Endothelial cell of umbilical vein (primary cell): ENCODE results near the gene GUCY1B1. TPM values are rescaled to one million over a fixed set of nuclear protein-coding genes. Genes with fewer than 3 reads are reported as not detected.

Experiments
- BruUV-seq: library from RNA; stranded (reverse); fragments of 400-500 nt; replicated peaks from 2 replicates; lab custom pipeline; 2021; lab: Mats Ljungman, UMichigan
- CTCF ChIA-PET: fragments of 300-600, 350-600 bp; sonication (Branson Sonifier 250); formaldehyde crosslinking; loops from one replicate; lab custom pipeline; 2021; ENCODE audit warnings: antibody characterized with exemption, inconsistent platforms; lab: Charles Lee
- POLR2A ChIA-PET: fragments of 300-600, 350-600 bp; sonication (Branson Sonifier 250); formaldehyde crosslinking; loops from one replicate; lab custom pipeline; 2021; ENCODE audit warnings: antibody characterized with exemption, inconsistent platforms; lab: Charles Lee
- DNase-seq: peaks from one replicate; pipeline ENCODE4 v3.0.0-alpha.2; 2011; ENCODE audit warnings: low read depth, low spot score
- FAIRE-seq: peaks from 2 replicates; lab custom pipeline; 2011; peaks lifted over from hg19 to GRCh38; lab: Jason Lieb, UNC
- H2AFZ ChIP-seq: 2 replicates; pipeline ENCODE4 v1.6.0; 2012; ENCODE audit warnings: low read depth, low read length, control low read depth, inconsistent platforms
- H3K27ac ChIP-seq: 2 replicates; pipeline ENCODE4 v1.5.1; 2011; ENCODE audit warnings: low read depth, mild to moderate bottlenecking, control low read depth, low read length, moderate library complexity; ENCODE audit not compliant: insufficient read depth
- H3K27me3 ChIP-seq, 2 experiments: 2 replicates each; pipeline versions ENCODE4 v1.6.0 to v1.6.1; 2011; ENCODE audit warnings: low read length in 2 of 2, mixed read lengths in 1 of 2; ENCODE audit not compliant: control insufficient read depth in 2 of 2, insufficient read depth in 2 of 2
- H3K36me3 ChIP-seq, 2 experiments: 2 replicates in 1 of 2; 3 replicates in 1 of 2; pipeline ENCODE4 v1.5.1; 2011; ENCODE audit warnings: low read length in 2 of 2, mild to moderate bottlenecking in 1 of 2, moderate library complexity in 1 of 2; ENCODE audit not compliant: control insufficient read depth in 2 of 2, insufficient read depth in 2 of 2; ENCODE audit errors: extremely low read depth in 1 of 2
- H3K4me1 ChIP-seq: 3 replicates; pipeline ENCODE4 v1.5.1; 2011; ENCODE audit warnings: mild to moderate bottlenecking, low read length; ENCODE audit not compliant: control insufficient read depth, insufficient read depth; ENCODE audit errors: extremely low read depth
- H3K4me2 ChIP-seq: 2 replicates; pipeline ENCODE4 v1.6.1; 2011; ENCODE audit warnings: low read length, control low read depth, mixed read lengths; ENCODE audit not compliant: insufficient read depth
- H3K4me3 ChIP-seq, 3 experiments: fragments of 200-600 bp in 1 of 3; sonication (generic), shearing (Covaris generic) in 1 of 3; replicated peaks in 1 of 3; 2 replicates each; pipeline ENCODE4 v1.5.1; 2011 to 2016; ENCODE audit warnings: control low read depth in 3 of 3, low read length in 3 of 3, mild to moderate bottlenecking in 2 of 3, inconsistent platforms in 1 of 3, low read depth in 1 of 3, moderate library complexity in 1 of 3; ENCODE audit not compliant: insufficient read depth in 1 of 3
- H3K79me2 ChIP-seq: 2 replicates; pipeline ENCODE4 v1.6.0; 2012; ENCODE audit warnings: low read length, inconsistent platforms; ENCODE audit not compliant: control insufficient read depth, insufficient read depth
- H3K9ac ChIP-seq: replicated peaks from 2 replicates; pipeline ENCODE3; 2011; ENCODE audit warnings: low read length, control low read depth; ENCODE audit not compliant: insufficient read depth; ENCODE audit errors: extremely low read depth
- H3K9me1 ChIP-seq: replicated peaks from 3 replicates; pipeline ENCODE4 v1.6.0; 2011; ENCODE audit warnings: mild to moderate bottlenecking, low read length; ENCODE audit not compliant: control insufficient read depth, insufficient read depth; ENCODE audit errors: extremely low read depth
- H3K9me3 ChIP-seq: replicated peaks from 2 replicates; pipeline ENCODE4 v1.5.1; 2012; ENCODE audit warnings: low read length, inconsistent platforms; ENCODE audit not compliant: control insufficient read depth, insufficient read depth
- H4K20me1 ChIP-seq: replicated peaks from 2 replicates; pipeline ENCODE3; 2011; ENCODE audit warnings: mild to moderate bottlenecking, low read length; ENCODE audit not compliant: control insufficient read depth, insufficient read depth; ENCODE audit errors: extremely low read depth
- CTCF ChIP-seq, 2 donors: IDR thresholded peaks; 1 replicate in 1 of 2; 2 replicates in 1 of 2; pipeline ENCODE4 v1.5.1; 2011; ENCODE audit warnings: low read length in 2 of 2, mild to moderate bottlenecking in 2 of 2, moderate library complexity in 2 of 2, control low read depth in 1 of 2, inconsistent platforms in 1 of 2, low read depth in 1 of 2; ENCODE audit not compliant: insufficient read depth in 1 of 2; ENCODE audit errors: extremely low read depth in 1 of 2
- EZH2 ChIP-seq: IDR thresholded peaks from 2 replicates; pipeline ENCODE4 v1.6.1; 2012; ENCODE audit warnings: borderline replicate concordance, low read depth, mild to moderate bottlenecking, moderate library complexity, low read length, inconsistent platforms; ENCODE audit not compliant: severe bottlenecking
- FOS ChIP-seq: IDR thresholded peaks from 2 replicates; pipeline ENCODE4 v1.6.1; 2011; ENCODE audit warnings: mild to moderate bottlenecking, low read length, moderate library complexity, borderline replicate concordance; ENCODE audit not compliant: insufficient read depth
- GATA2 ChIP-seq: IDR thresholded peaks from 2 replicates; pipeline ENCODE4 v1.7.0; 2011; ENCODE audit warnings: low read depth, mild to moderate bottlenecking, moderate library complexity, mixed read lengths, low read length; ENCODE audit not compliant: insufficient read length, insufficient read depth
- JUN ChIP-seq: IDR thresholded peaks from 2 replicates; pipeline ENCODE4 v1.6.1; 2011; ENCODE audit warnings: borderline replicate concordance, low read depth; ENCODE audit not compliant: insufficient read length, insufficient read depth
- MAX ChIP-seq: IDR thresholded peaks from 2 replicates; pipeline ENCODE4 v1.6.1; 2011; ENCODE audit not compliant: insufficient read depth, insufficient read length
- MYC ChIP-seq: IDR thresholded peaks from one replicate; pipeline ENCODE4 v1.6.1; 2011; ENCODE audit warnings: mild to moderate bottlenecking, low read depth, low read length
- POLR2A ChIP-seq: IDR thresholded peaks from 2 replicates; pipeline ENCODE4 v1.6.1; 2012; ENCODE audit warnings: low read depth, mild to moderate bottlenecking, control low read depth, low read length
- POLR2AphosphoS5 ChIP-seq: IDR thresholded peaks from 2 replicates; pipeline ENCODE4 v1.6.1; 2012; ENCODE audit warnings: low read depth, mild to moderate bottlenecking, control low read depth, low read length, moderate library complexity; ENCODE audit not compliant: insufficient read depth
- dilution Hi-C: fragments of 300-500 bp; cut with MboI; formaldehyde crosslinking; loops from one replicate; pipeline ENCODE4 v1.15.0; 2019; ENCODE audit warnings: low sequenced_read_pairs; ENCODE audit not compliant: extremely low pct_ligation_motif_present
- intact Hi-C: fragments of 100-400 bp; cut with micrococcal nuclease; formaldehyde crosslinking; loops from one replicate; pipeline ENCODE4 v1.10.0; 2022
- polyA plus RNA-seq, 4 experiments: library from polyadenylated mRNA; depleted of rRNA in 3 of 4; stranded (reverse) in 3 of 4; unstranded in 1 of 4; fragments of >200 nt; gene quantifications; 2 replicates each; pipeline versions ENCODE4 v1.2.1 to v1.2.3, GENCODE V29; 2011 to 2012; ENCODE audit warnings: missing spikeins in 1 of 4
- total RNA-seq: library from RNA; stranded (reverse); gene quantifications from 2 replicates; pipeline ENCODE4 v1.2.3, GENCODE V29; 2021

GUCY1B1 gene
- total and polyA plus RNA-seq, 2 donors (not counting 3 experiments of a cell fraction or from before 2014, with no cell fraction given) = 1.9 to 4.7 TPM

GRCh38 chr4:155745984-155746383, 12.8 kb upstream of the GUCY1B1 start:
- no peak overlapping the region for H3K27ac ChIP-seq
- H3K27me3 ChIP-seq = no peaks in the 10 kb centered on the region
- TF ChIP-seq JUN = no peak
- TF ChIP-seq POLR2A = no peak
- TF ChIP-seq MAX = no peak
- TF ChIP-seq MYC = no peak
- no peak for TF ChIP-seq POLR2AphosphoS5
- TF ChIP-seq FOS = no peak
- no peak for TF ChIP-seq GATA2
- TF ChIP-seq CTCF (IDR thresholded peaks at IDR 0.05; ENCODE audit: extremely low read depth in 1 of 2, insufficient read depth in 1 of 2, low read depth in 1 of 2, low read length in 2 of 2) = no peak
- no peak for TF ChIP-seq EZH2
- intact Hi-C loops = no loop called here
- BruUV-seq = no TSS peak
- no peak overlapping the region for H3K9ac ChIP-seq
- H3K9me3 ChIP-seq = no peaks in the 10 kb centered on the region
- FAIRE-seq (no peak), DNase-seq (no peak)
- no peak overlapping the region for H2AFZ ChIP-seq
- POLR2A ChIA-PET = no interaction called here
- no peaks in the 10 kb centered on the region for H3K9me1 ChIP-seq
- no peak overlapping the region for H3K4me2 ChIP-seq
- no peaks in the 10 kb centered on the region for H3K79me2 ChIP-seq
- H4K20me1 ChIP-seq = no peaks in the 10 kb centered on the region
- H3K4me3 ChIP-seq = no peak overlapping the region
- no peaks in the 10 kb centered on the region for H3K4me1 ChIP-seq
- CTCF ChIA-PET = no interaction called here
- H3K36me3 ChIP-seq = no peaks in the 10 kb centered on the region
- dilution Hi-C loops = no loop called here
